Ishikawa (cell line): Measurements from ENCODE around the gene PLCB1.

Experiments
- CEBPB ChIP-seq: IDR thresholded peaks from 2 replicates; pipeline ENCODE4 v1.6.1; 2012
- CREB1 ChIP-seq: IDR thresholded peaks from 2 replicates; pipeline ENCODE4 v1.6.1; 2012; ENCODE audit warnings: low read depth
- EGR1 ChIP-seq: IDR thresholded peaks from 2 replicates; pipeline ENCODE4 v1.6.1; 2012
- EP300 ChIP-seq: IDR thresholded peaks from 2 replicates; pipeline ENCODE4 v1.6.1; 2012; ENCODE audit warnings: borderline replicate concordance
- FOXM1 ChIP-seq: IDR thresholded peaks from 2 replicates; pipeline ENCODE4 v1.6.1; 2012; ENCODE audit warnings: low read depth, borderline replicate concordance
- MAX ChIP-seq: IDR thresholded peaks from 2 replicates; pipeline ENCODE4 v1.6.1; 2012
- NFIC ChIP-seq: IDR thresholded peaks from 2 replicates; pipeline ENCODE4 v1.6.1; 2012
- RAD21 ChIP-seq: IDR thresholded peaks from 2 replicates; pipeline ENCODE4 v1.6.1; 2012; ENCODE audit warnings: low read depth
- REST ChIP-seq: IDR thresholded peaks from 2 replicates; pipeline ENCODE4 v1.6.1; 2012; ENCODE audit warnings: low read depth, mild to moderate bottlenecking
- TAF1 ChIP-seq: IDR thresholded peaks from 2 replicates; pipeline ENCODE4 v1.6.1; 2012; ENCODE audit warnings: low read depth, mild to moderate bottlenecking
- TCF12 ChIP-seq: IDR thresholded peaks from 2 replicates; pipeline ENCODE4 v1.6.1; 2012; ENCODE audit warnings: low read depth
- TEAD4 ChIP-seq: IDR thresholded peaks from 2 replicates; pipeline ENCODE4 v1.6.1; 2012
- USF1 ChIP-seq: IDR thresholded peaks from 2 replicates; pipeline ENCODE4 v1.6.1; 2012
- YY1 ChIP-seq: IDR thresholded peaks from 2 replicates; pipeline ENCODE4 v1.6.1; 2012; ENCODE audit warnings: low read depth
- ZBTB7A ChIP-seq: IDR thresholded peaks from 2 replicates; pipeline ENCODE4 v1.6.1; 2012; ENCODE audit warnings: low read depth

The PLCB1 gene

GRCh38 chr20:8749986-8750385 lies 617.9 kb downstream of the PLCB1 start:
- TF ChIP-seq CREB1 (no peak), REST (no peak), TAF1 (no peak), EGR1 (no peak), MAX (no peak), ZBTB7A (no peak), TEAD4 (no peak)

- TF ChIP-seq USF1 (no peak), TEAD4 (no peak), CREB1 (no peak), RAD21 (no peak), YY1 (no peak), REST (no peak), EP300 (no peak)
These were observed 623.5 kb downstream of the PLCB1 start for GRCh38 chr20:8755340-8756118.

- no peak for TF ChIP-seq MAX
- TF ChIP-seq EP300, result no peak
- TF ChIP-seq REST, result no peak
- TF ChIP-seq YY1, result no peak
- no peak for TF ChIP-seq EGR1
- TF ChIP-seq USF1, result no peak
- TF ChIP-seq FOXM1, result no peak
- no peak for TF ChIP-seq CEBPB
- TF ChIP-seq TCF12, result no peak
- no peak for TF ChIP-seq NFIC
- TF ChIP-seq TAF1, result no peak
- TF ChIP-seq TEAD4, result no peak
- no peak for TF ChIP-seq CREB1
These were observed 624.3 kb downstream of the PLCB1 start for GRCh38 chr20:8756410-8756809.

GRCh38 chr20:8757146-8757545 lies 625.1 kb downstream of the PLCB1 start:
- TF ChIP-seq ZBTB7A (no peak), MAX (no peak), FOXM1 (no peak), USF1 (no peak), CEBPB (no peak), RAD21 (no peak), YY1 (no peak)
